HL-60 (cell line): ENCODE results near the gene OR52B6.

Experiments
- DNase-seq, 2 experiments: peaks; one replicate each; pipeline ENCODE4 v3.0.0-alpha.2; 2010 to 2020; ENCODE audit warnings: low read depth in 1 of 2, low spot score in 1 of 2
- H3K27ac ChIP-seq: fragments of 250-450 bp; sonication (Bioruptor Pico); replicated peaks from 2 replicates; pipeline ENCODE4 v1.5.1; 2020; ENCODE audit warnings: mild to moderate bottlenecking, moderate library complexity
- H3K27me3 ChIP-seq: fragments of 250-450 bp; sonication (Bioruptor Pico); 2 replicates; pipeline ENCODE4 v1.5.1; 2021; ENCODE audit warnings: mild to moderate bottlenecking, moderate library complexity; ENCODE audit not compliant: insufficient read depth, poor library complexity, severe bottlenecking
- H3K4me3 ChIP-seq: replicated peaks from 2 replicates; pipeline ENCODE4 v1.5.1; 2011; ENCODE audit warnings: mild to moderate bottlenecking, control low read depth, low read length; ENCODE audit not compliant: insufficient read depth
- GABPA ChIP-seq: IDR thresholded peaks from 2 replicates; pipeline ENCODE4 v1.6.1; 2012; ENCODE audit warnings: low read depth
- POLR2AphosphoS5 ChIP-seq: IDR thresholded peaks from 2 replicates; pipeline ENCODE4 v1.6.1; 2012; ENCODE audit warnings: low read depth
- SPI1 ChIP-seq: IDR thresholded peaks from 2 replicates; pipeline ENCODE4 v1.6.1; 2012; ENCODE audit warnings: low read depth, mild to moderate bottlenecking, borderline replicate concordance
- TF ChIP-seq, protein P1 (sequence below): IDR thresholded peaks from 2 replicates; pipeline ENCODE4 v1.6.1; 2012; ENCODE audit warnings: low read depth; ENCODE audit not compliant: insufficient replicate concordance
- TF ChIP-seq, protein P2 (sequence below): IDR thresholded peaks from one replicate; pipeline ENCODE4 v1.5.1; 2011; ENCODE audit warnings: low read length, control low read depth, inconsistent platforms; ENCODE audit not compliant: insufficient read depth

The OR52B6 gene

DNA sequence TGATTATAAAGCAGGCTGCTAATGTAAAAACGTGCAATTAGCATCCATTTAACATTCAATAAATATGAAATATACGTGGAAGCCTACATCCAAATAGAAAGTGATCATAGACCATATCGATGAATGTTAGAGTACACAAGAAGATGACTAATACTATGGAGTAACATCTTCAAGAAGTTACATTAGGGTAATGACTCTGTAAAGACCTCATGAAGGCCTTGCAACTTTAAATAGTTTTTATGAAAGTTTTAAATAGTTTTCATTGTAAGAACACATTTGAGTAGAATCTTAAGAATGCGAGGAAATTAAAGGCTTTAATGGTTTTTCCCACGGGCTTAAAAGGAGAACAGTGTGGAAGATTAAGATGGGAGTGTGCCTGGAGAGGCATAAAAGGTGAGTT, 45.5 kb downstream of the OR52B6 start:
- DNase-seq: no peak
- H3K27me3 ChIP-seq: no peaks in the 10 kb centered on the region
- H3K27ac ChIP-seq: no peak overlapping the region
- no peak overlapping the region for H3K4me3 ChIP-seq
- TF ChIP-seq, protein P1, sequence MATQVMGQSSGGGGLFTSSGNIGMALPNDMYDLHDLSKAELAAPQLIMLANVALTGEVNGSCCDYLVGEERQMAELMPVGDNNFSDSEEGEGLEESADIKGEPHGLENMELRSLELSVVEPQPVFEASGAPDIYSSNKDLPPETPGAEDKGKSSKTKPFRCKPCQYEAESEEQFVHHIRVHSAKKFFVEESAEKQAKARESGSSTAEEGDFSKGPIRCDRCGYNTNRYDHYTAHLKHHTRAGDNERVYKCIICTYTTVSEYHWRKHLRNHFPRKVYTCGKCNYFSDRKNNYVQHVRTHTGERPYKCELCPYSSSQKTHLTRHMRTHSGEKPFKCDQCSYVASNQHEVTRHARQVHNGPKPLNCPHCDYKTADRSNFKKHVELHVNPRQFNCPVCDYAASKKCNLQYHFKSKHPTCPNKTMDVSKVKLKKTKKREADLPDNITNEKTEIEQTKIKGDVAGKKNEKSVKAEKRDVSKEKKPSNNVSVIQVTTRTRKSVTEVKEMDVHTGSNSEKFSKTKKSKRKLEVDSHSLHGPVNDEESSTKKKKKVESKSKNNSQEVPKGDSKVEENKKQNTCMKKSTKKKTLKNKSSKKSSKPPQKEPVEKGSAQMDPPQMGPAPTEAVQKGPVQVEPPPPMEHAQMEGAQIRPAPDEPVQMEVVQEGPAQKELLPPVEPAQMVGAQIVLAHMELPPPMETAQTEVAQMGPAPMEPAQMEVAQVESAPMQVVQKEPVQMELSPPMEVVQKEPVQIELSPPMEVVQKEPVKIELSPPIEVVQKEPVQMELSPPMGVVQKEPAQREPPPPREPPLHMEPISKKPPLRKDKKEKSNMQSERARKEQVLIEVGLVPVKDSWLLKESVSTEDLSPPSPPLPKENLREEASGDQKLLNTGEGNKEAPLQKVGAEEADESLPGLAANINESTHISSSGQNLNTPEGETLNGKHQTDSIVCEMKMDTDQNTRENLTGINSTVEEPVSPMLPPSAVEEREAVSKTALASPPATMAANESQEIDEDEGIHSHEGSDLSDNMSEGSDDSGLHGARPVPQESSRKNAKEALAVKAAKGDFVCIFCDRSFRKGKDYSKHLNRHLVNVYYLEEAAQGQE: no peak
- TF ChIP-seq SPI1 (no peak), GABPA (no peak), POLR2AphosphoS5 (no peak)
- TF ChIP-seq, protein P2, sequence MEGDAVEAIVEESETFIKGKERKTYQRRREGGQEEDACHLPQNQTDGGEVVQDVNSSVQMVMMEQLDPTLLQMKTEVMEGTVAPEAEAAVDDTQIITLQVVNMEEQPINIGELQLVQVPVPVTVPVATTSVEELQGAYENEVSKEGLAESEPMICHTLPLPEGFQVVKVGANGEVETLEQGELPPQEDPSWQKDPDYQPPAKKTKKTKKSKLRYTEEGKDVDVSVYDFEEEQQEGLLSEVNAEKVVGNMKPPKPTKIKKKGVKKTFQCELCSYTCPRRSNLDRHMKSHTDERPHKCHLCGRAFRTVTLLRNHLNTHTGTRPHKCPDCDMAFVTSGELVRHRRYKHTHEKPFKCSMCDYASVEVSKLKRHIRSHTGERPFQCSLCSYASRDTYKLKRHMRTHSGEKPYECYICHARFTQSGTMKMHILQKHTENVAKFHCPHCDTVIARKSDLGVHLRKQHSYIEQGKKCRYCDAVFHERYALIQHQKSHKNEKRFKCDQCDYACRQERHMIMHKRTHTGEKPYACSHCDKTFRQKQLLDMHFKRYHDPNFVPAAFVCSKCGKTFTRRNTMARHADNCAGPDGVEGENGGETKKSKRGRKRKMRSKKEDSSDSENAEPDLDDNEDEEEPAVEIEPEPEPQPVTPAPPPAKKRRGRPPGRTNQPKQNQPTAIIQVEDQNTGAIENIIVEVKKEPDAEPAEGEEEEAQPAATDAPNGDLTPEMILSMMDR: no peak

DNA sequence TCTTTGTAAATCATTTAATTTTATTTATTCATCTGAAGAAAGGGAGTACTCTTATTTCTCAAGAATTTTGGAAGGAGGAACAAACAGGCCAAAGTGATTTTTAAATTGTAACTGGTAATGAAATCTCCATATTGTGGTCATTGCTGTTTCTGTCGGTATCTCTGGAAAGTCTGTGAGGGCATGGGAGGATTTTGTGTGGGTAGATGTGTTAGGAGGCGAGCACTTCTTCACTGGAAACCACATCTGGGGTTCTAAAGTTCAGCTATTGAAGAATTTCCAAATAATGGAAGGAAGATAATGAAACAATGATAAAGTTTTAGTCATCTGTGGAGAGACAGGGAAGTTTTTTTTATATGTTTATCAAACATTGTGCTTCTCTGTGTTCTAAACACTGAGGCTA, 50.7 kb downstream of the OR52B6 start:
- Histone ChIP-seq H3K27ac (no peak overlapping the region), H3K27me3 (no peaks in the 10 kb centered on the region), H3K4me3 (no peak overlapping the region)
- no peak for TF ChIP-seq POLR2AphosphoS5
- TF ChIP-seq, protein P1: no peak
- no peak for TF ChIP-seq SPI1
- TF ChIP-seq GABPA: no peak
- TF ChIP-seq, protein P2: no peak
- DNase-seq: no peak
